GM19023 (cell line): Measurements from ENCODE around the gene FYB2.

Experiments
- ATAC-seq: cut with Tn5 transposase; IDR thresholded peaks from one replicate; pipeline ENCODE4 v1.9.1; 2021; ENCODE audit warnings: mild to moderate bottlenecking, moderate library complexity; ENCODE audit not compliant: unreplicated experiment

Gene FYB2

DNA sequence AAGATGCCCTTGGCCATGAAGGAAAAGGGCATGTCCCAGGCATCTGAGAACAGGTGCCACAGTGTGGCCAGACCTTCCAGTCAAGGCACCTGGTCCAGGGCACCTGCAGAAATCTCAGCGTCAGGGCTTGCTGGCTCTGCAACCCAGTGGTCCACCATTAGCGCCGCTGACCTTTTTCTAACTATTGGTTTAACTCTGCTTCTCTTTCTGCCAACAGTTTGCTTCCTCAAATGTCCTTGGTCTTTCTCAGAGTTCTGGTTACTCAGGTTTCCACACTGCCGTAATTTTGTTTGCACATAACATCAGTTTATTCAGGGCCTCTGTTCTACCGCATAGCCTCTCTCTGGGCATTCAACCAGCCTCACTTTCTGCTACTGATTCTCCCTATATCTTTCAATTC lies 16.5 kb upstream of the FYB2 start:
- ATAC-seq, result no peak

GRCh38 chr1:56834137-56834900 lies 15.1 kb upstream of the FYB2 start:
- ATAC-seq, result no peak

DNA sequence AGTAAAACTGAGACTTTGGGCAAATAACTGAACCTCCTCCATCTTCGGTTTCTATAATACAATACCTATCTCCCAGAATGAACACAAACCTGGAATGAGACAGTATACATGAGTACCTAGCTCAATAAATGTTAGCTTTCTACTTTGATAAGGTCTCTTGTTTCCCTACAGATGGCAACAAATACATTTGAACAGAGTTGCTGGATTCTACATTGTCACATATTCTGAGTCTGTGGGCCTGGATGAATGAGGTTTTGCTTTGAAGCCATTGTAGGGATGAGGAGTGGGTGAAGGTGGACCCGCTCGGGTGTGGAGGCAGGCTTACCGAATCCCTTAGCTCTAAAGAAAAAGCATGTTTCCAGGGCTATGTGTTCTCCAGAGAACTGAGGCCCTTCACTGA lies 13.9 kb upstream of the FYB2 start:
- no peak for ATAC-seq

- ATAC-seq, result peak; percentile 70
Observed at GRCh38 chr1:56831871-56832693, 12.9 kb upstream of the FYB2 start.

DNA sequence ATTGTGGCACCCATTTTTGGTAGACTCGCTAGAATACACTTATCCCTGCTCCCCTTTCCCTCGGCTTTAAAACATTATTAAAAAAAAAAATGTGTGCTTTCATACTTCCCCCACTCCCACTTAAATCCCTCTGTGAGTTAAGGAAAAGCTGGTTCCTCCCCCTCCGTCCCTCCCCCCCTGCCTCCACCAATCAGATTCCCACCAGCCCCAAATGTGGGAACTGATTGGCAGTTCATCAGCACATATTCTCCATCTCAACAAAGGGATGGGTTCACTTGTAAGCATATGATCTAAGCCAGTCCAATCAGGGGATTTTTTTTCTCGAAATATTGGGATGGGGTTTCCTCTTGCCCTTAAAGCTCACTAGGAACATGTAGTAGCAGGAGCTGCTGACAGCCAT lies 10.8 kb upstream of the FYB2 start:
- ATAC-seq, result no peak

GRCh38 chr1:56827711-56828110 lies 8.5 kb upstream of the FYB2 start:
- no peak for ATAC-seq

GRCh38 chr1:56825436-56825835 lies 6.2 kb upstream of the FYB2 start:
- no peak for ATAC-seq

GRCh38 chr1:56824938-56825337 lies 5.7 kb upstream of the FYB2 start:
- ATAC-seq, result no peak

- ATAC-seq, result no peak
Observed at GRCh38 chr1:56824271-56824670, 5.1 kb upstream of the FYB2 start.

- no peak for ATAC-seq
Observed at GRCh38 chr1:56821462-56821797, 2.2 kb upstream of the FYB2 start.

- ATAC-seq, result peak; percentile 82
Observed at GRCh38 chr1:56820755-56821461, 1.7 kb upstream of the FYB2 start.

GRCh38 chr1:56817716-56818463 lies 1.3 kb downstream of the FYB2 start:
- no peak for ATAC-seq

GRCh38 chr1:56816909-56817308 lies 2.3 kb downstream of the FYB2 start:
- ATAC-seq, result peak; percentile 56

GRCh38 chr1:56816264-56816663 lies 2.9 kb downstream of the FYB2 start:
- ATAC-seq, result no peak

- ATAC-seq, result no peak
Observed at GRCh38 chr1:56814205-56814604, 5.0 kb downstream of the FYB2 start.

GRCh38 chr1:56811331-56811730 lies 7.9 kb downstream of the FYB2 start:
- no peak for ATAC-seq

GRCh38 chr1:56808410-56808809 lies 10.8 kb downstream of the FYB2 start:
- ATAC-seq, result no peak

DNA sequence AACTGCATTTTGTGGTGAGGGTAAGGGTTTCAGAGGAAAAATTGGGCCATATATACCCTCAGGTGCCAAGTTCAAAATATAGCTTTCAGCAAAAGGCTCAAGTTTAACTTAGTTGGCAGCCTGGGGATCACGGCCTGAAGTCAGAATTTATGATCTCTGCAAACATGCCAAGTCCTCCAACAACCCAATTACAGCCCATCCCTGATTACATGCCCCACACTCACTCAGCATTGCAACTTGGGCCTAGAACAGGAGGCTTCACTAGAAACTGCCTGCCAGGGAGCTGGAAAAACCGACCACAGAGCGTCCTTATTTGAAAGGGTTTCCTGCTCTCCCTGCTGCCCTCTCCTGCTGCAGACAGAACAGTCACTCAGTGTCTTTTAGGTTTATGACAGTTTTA lies 12.4 kb downstream of the FYB2 start:
- ATAC-seq, result no peak

- ATAC-seq, result no peak
Observed at GRCh38 chr1:56803561-56804156, 15.5 kb downstream of the FYB2 start.

DNA sequence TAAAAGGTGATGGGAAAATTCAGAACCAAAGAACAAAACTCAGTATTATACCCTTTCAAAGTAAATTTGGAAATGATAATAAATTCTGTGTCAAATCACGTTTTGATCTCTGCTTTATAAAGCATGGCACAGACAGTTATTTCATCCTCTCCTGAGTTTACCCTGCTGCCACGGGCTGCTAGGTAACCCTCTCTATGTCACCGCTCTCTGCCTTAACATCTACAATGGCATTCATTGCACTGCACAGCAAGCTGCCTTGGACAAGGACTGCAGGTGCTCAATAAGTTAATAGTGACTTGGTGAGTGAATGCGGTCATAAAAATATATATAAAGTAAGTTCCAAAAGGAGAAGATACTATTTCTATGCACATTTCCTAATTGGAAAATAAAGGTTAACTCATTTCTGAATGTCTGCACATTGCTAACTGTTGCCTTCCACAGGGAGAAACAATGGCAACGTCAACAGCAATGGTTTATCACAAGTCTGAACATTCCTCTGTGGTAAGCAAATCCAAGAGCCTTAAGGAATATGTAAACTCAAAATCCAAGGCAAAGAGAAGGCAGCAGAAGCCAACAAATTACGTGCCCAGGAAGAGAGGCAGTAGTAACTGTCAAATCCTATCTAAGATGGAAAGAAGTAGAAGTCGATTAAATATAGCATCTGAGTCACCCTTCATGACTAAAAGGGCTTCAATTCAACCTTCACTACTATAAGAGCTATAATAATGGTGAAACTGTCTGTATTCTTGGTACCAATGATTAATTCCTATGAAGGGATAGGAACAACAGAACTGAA lies 19.4 kb downstream of the FYB2 start:
- no peak for ATAC-seq
